Cerebellar cortex (tissue), 1 donor: ENCODE results near the gene GALNS.
A peak's percentile ranks its signal among the peaks of the same experiment; 100 is the strongest.
"Not testable (repeated sequence)": the region's sequence is repeated elsewhere in the genome, so short reads cannot be mapped to it uniquely, and the experiment has no call there.

ENCODE experiments used
- DNase-seq: peaks from one replicate; pipeline ENCODE4 v3.0.0-alpha.2; 2015; ENCODE audit warnings: low spot score

The GALNS gene

GRCh38 chr16:88856828-88857727 is at the start of gene GALNS, which contains the start of gene TRAPPC2L:
Gene GALNS (minus strand): TSS chr16:88856947. CDS start chr16:88856877, 70 bp downstream.
Gene TRAPPC2L (plus strand): TSS chr16:88857127. CDS start chr16:88857151, 24 bp downstream.
- DNase-seq = peak; percentile 94

GRCh38 chr16:88906020-88906419 is 49.3 kb upstream of the GALNS start:
- no peak for DNase-seq

GRCh38 chr16:88905563-88905962 is 48.8 kb upstream of the GALNS start:
- DNase-seq = no peak

GRCh38 chr16:88904676-88905365 is 48.1 kb upstream of the GALNS start:
- DNase-seq = no peak

- no peak for DNase-seq
Observed at GRCh38 chr16:88903267-88903666, 46.5 kb upstream of the GALNS start.

GRCh38 chr16:88902744-88903143 is 46.0 kb upstream of the GALNS start:
- no peak for DNase-seq

GRCh38 chr16:88901718-88902337 is 45.1 kb upstream of the GALNS start:
- DNase-seq = no peak

GRCh38 chr16:88900662-88901052 is 43.9 kb upstream of the GALNS start:
- peak; percentile 59 for DNase-seq

- peak; percentile 59 for DNase-seq
Observed at GRCh38 chr16:88899901-88900661, 43.3 kb upstream of the GALNS start.

- DNase-seq = no peak
Observed at GRCh38 chr16:88897696-88898425, 41.1 kb upstream of the GALNS start.

GRCh38 chr16:88896238-88897070 is 39.7 kb upstream of the GALNS start:
- no peak for DNase-seq

GRCh38 chr16:88895335-88895734 is 38.6 kb upstream of the GALNS start:
- no peak for DNase-seq

GRCh38 chr16:88894681-88895300 is 38.0 kb upstream of the GALNS start:
- DNase-seq = no peak

- not testable (repeated sequence) for DNase-seq
Observed at GRCh38 chr16:88894266-88894665, 37.5 kb upstream of the GALNS start.

- DNase-seq = no peak
Observed at GRCh38 chr16:88893127-88893968, 36.6 kb upstream of the GALNS start.

- no peak for DNase-seq
Observed at GRCh38 chr16:88892065-88892464, 35.3 kb upstream of the GALNS start.

GRCh38 chr16:88891083-88891482 is 34.3 kb upstream of the GALNS start:
- no peak for DNase-seq

- DNase-seq = not testable (repeated sequence)
Observed at GRCh38 chr16:88889702-88890352, 33.1 kb upstream of the GALNS start.
